ENCODE data around the gene IRS4. TPM values are rescaled to one million over a fixed set of nuclear protein-coding genes. Genes with fewer than 3 reads are reported as not detected.

IRS4 gene
- not detected in 2 replicates for total RNA-seq (2012; rRNA removed)

DNA sequence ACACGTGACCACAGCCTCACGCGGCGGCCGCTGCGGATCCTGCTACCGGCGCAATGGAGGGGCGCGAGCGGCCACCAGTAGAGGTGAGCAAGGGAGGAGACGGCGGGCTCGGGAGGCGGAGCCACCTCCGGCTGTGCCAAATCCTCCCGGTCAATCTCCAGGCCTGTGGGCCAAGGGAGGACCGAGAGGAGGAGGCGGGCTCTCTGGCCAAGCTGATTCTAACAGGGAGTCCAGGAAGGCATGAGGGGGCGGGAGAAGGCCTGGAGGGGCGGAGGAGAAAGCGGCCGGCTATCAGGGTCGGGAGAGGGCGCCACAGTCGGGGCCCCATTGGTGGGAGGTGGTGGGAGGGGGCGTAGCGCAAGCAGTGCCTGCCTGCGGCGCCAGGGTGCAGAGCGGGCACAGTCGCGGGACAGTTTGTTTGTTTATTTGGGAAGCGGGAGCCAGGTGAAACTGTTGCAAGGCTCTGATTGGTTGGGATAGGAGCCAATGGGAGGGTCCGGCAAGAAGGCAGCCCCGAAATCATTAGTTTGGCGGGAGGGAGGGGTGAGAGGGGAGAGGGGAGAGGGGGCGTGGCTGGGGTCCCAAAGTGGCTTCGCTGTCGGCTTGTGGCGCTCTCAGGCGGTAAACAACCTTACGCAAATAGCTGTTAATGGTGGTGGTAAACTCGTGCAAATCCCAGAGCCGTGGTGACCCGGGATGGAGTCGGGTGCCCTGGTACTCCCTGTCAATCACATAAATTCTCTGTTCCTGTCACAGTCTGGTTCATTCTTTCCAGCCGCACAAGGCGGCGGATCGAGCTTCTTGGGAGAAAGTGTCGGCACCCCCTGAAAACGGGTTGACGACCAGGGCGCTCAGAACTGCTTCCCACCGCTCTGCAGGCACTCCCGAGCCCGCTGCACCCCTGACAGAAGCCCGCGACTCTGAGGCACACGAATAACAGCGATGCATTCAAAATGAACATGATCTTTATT is at the start of gene IRS4:
IRS4 (minus strand) TSS at position 55 of the 971 bp plus-strand sequence.
- Histone ChIP-seq H3K9me3 (replicated peaks; ENCODE audit: low read length) (no peaks in the 10 kb centered on the region), H3K4me2 (ENCODE audit: low read length) (peak within 1 kb of the TSS; percentile 80), H3K4me1 (ENCODE audit: control insufficient read depth, insufficient read depth, low read length) (no peaks in the 10 kb centered on the region), H3K27me3 (ENCODE audit: control insufficient read depth, insufficient read depth, low read length) (peaks cover 84% of the 10 kb centered on the region), H3K36me3 (ENCODE audit: insufficient read depth, low read length) (no peaks in the 10 kb centered on the region), H3K4me3 (ENCODE audit: low read length) (peak within 1 kb of the TSS; percentile 62), H3K9ac (ENCODE audit: low read depth, low read length) (no peak within 1 kb of the TSS)

DNA sequence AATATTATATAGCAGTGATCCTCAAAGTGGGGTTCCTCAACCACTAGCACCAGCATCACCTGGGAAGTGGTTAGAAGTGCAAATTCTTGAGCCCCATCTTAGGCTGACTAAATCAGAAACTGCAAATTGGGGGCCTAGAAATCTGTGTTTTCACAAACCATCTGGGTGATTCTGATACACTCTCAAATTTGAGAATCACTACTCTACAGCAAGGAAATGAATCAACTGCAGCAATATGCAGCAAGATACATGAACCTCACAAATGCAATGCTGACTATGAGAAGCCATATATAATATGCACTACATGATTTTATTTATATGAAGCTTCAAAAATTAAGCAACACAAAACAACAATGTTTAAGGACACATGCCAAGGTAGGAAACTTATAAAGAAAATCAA is 36.2 kb upstream of the IRS4 start:
- H3K9me3 ChIP-seq (replicated peaks; ENCODE audit: low read length): no peaks in the 10 kb centered on the region
- no peak overlapping the region for H3K9ac ChIP-seq (ENCODE audit: low read depth, low read length)
- no peaks in the 10 kb centered on the region for H3K4me1 ChIP-seq (ENCODE audit: control insufficient read depth, insufficient read depth, low read length)
- H3K4me3 ChIP-seq (ENCODE audit: low read length): no peak overlapping the region
- no peaks in the 10 kb centered on the region for H3K36me3 ChIP-seq (ENCODE audit: insufficient read depth, low read length)
- H3K4me2 ChIP-seq (ENCODE audit: low read length): no peak overlapping the region
- H3K27me3 ChIP-seq (ENCODE audit: control insufficient read depth, insufficient read depth, low read length): no peaks in the 10 kb centered on the region

DNA sequence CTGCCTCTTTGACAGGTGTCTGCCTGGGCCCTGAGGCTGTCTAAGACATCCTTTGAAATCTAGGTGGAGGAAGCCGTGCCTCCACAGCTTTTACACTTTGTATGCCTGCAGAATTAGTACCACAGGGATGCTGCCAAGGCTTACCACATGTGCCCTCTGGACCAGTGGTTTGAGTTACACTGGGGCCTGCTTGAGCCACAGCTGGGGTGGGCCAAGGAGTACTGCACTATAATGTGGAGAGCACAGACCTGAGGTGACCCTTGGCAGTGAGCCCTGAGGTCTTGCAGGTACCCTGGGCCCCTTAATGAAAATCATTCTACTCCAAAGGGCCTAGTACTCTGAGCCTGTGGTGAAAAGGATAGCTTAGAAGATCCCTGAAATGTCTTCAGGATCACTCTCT is 27.2 kb upstream of the IRS4 start:
- H3K4me2 ChIP-seq (ENCODE audit: low read length): no peak overlapping the region
- H3K4me1 ChIP-seq (ENCODE audit: control insufficient read depth, insufficient read depth, low read length): no peaks in the 10 kb centered on the region
- no peaks in the 10 kb centered on the region for H3K36me3 ChIP-seq (ENCODE audit: insufficient read depth, low read length)
- H3K27me3 ChIP-seq (ENCODE audit: control insufficient read depth, insufficient read depth, low read length): peaks cover 3% of the 10 kb centered on the region
- no peak overlapping the region for H3K4me3 ChIP-seq (ENCODE audit: low read length)
- H3K9ac ChIP-seq (ENCODE audit: low read depth, low read length): no peak overlapping the region
- no peaks in the 10 kb centered on the region for H3K9me3 ChIP-seq (replicated peaks; ENCODE audit: low read length)

DNA sequence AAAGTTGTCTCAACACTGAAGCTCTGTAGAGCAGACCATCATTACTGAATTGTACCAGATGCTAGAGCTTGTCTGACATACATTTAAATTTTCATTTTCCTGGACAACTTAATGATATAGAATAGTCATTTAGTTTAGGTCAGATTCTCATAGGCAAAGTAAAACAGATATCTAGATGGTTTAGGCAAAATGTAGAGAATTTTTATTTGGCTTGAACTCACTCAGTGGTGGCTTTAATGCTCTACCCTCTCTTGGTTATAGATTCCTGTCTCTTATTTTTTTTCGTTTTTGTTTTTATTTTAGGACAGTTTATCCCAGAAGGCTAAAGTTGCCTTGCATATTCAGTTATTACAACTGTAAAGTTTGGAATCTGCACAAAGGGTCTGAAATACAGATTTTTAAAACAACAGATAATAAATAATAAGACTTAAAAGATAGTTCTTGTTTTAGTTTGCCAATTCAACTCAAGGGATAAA is 4.0 kb upstream of the IRS4 start:
- no peaks in the 10 kb centered on the region for H3K4me1 ChIP-seq (ENCODE audit: control insufficient read depth, insufficient read depth, low read length)
- no peaks in the 10 kb centered on the region for H3K36me3 ChIP-seq (ENCODE audit: insufficient read depth, low read length)
- no peaks in the 10 kb centered on the region for H3K9me3 ChIP-seq (replicated peaks; ENCODE audit: low read length)
- peaks cover 63% of the 10 kb centered on the region for H3K27me3 ChIP-seq (ENCODE audit: control insufficient read depth, insufficient read depth, low read length)
- no peak overlapping the region for H3K4me2 ChIP-seq (ENCODE audit: low read length)
- no peak overlapping the region for H3K4me3 ChIP-seq (ENCODE audit: low read length)
- H3K9ac ChIP-seq (ENCODE audit: low read depth, low read length): no peak overlapping the region

DNA sequence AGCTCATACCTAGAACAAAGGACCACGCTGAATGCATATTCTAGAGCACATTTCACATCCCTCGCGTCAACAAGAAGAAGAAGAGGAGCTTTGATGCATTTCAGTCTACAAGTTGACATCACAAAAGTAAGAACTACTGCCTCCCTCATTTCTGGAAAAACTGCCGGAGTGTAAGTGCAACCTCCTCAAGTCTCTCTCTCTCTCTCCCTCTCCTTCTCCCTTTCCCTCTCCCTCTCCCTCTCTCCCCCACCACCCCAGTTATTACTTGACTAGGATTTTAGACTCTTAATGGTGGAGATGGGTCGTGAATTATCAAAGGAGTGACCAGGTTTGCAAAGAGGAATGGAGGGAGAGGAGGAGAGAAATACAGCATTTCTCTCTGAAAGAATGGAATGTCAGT is 1.4 kb upstream of the IRS4 start:
- H3K9ac ChIP-seq (ENCODE audit: low read depth, low read length): no peak overlapping the region
- H3K9me3 ChIP-seq (replicated peaks; ENCODE audit: low read length): no peaks in the 10 kb centered on the region
- H3K36me3 ChIP-seq (ENCODE audit: insufficient read depth, low read length): no peaks in the 10 kb centered on the region
- no peak overlapping the region for H3K4me3 ChIP-seq (ENCODE audit: low read length)
- no peak overlapping the region for H3K4me2 ChIP-seq (ENCODE audit: low read length)
- H3K4me1 ChIP-seq (ENCODE audit: control insufficient read depth, insufficient read depth, low read length): no peaks in the 10 kb centered on the region
- H3K27me3 ChIP-seq (ENCODE audit: control insufficient read depth, insufficient read depth, low read length): peaks cover 80% of the 10 kb centered on the region

DNA sequence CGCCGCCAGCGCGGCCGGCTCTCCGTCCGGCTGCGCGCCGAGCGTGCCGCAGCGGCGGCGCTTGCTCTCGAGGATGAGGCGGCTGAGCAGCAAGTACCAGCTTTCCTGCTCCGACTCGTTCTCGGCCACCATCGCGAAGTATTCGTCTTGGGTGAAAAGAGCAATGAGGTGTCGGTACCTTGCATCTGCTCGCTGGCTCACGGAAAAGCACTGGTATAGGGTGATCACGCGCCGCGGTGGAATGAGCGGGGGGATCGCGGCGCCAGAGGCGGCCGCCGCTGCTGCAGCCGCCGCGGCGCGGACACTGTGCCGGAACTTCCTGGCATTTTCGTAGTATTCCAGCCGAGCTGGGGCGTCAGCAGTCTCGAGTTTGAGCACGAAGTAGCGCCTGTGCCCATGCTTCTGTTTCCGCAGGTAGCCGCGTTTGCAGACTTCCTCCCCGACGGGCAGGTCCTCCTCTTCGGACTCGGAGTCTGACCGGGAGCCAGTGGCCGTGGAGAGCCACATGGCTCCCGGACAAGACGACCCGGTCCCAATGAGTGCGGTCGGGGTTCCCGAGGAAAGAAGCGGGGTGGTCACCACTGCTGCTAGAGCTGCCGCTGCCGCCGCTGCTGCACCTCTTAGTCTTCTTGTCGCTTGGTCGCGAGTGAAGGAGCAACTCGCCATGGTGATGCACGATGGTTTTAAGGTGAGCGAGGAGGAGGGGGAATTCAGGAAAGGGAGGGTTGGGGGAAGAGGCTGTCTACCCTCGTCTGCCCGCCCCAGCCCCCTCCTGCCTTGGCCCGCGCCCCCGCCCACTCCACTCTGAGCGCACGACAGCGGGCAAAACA is 469 bp downstream of the IRS4 start:
- Histone ChIP-seq H3K9me3 (replicated peaks; ENCODE audit: low read length) (no peaks in the 10 kb centered on the region), H3K9ac (ENCODE audit: low read depth, low read length) (no peak overlapping the region), H3K4me1 (ENCODE audit: control insufficient read depth, insufficient read depth, low read length) (no peaks in the 10 kb centered on the region), H3K4me2 (ENCODE audit: low read length) (peak overlapping the region; percentile 80), H3K4me3 (ENCODE audit: low read length) (peak overlapping the region; percentile 62), H3K36me3 (ENCODE audit: insufficient read depth, low read length) (no peaks in the 10 kb centered on the region), H3K27me3 (ENCODE audit: control insufficient read depth, insufficient read depth, low read length) (peaks cover 85% of the 10 kb centered on the region)

DNA sequence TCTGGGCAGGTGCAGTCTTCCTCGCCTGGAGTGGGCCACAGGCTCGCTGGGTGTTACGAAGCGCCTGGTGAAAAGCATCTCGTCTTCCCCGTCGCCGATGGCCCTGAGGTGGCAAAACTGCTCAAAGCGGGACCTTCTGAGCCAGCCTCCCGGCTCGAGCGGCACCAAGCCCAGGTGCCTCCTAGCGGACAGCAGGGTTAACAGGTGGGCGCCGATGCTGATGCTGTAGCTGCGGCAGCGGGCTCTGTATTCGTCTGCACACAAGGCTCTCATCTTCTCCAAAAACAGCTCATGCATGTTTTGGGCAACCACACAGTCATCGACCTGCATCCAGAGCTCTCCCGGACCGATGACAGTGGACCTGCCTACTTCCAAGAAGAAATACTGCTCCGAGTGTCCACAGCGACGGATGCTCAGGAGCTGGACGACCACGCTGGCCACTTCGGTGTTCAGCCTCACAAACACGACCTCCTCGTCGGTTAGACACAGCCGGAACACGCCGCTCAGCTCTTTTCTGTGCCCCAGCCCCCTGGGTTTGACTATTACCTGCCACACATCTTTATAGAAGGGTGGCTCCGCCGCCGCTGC is 1.2 kb downstream of the IRS4 start:
- Histone ChIP-seq H3K36me3 (ENCODE audit: insufficient read depth, low read length) (no peaks in the 10 kb centered on the region), H3K9ac (ENCODE audit: low read depth, low read length) (no peak overlapping the region), H3K4me3 (ENCODE audit: low read length) (peak overlapping the region; percentile 59), H3K4me2 (ENCODE audit: low read length) (peak overlapping the region; percentile 80), H3K27me3 (ENCODE audit: control insufficient read depth, insufficient read depth, low read length) (peaks cover 86% of the 10 kb centered on the region), H3K4me1 (ENCODE audit: control insufficient read depth, insufficient read depth, low read length) (no peaks in the 10 kb centered on the region), H3K9me3 (replicated peaks; ENCODE audit: low read length) (no peaks in the 10 kb centered on the region)

DNA sequence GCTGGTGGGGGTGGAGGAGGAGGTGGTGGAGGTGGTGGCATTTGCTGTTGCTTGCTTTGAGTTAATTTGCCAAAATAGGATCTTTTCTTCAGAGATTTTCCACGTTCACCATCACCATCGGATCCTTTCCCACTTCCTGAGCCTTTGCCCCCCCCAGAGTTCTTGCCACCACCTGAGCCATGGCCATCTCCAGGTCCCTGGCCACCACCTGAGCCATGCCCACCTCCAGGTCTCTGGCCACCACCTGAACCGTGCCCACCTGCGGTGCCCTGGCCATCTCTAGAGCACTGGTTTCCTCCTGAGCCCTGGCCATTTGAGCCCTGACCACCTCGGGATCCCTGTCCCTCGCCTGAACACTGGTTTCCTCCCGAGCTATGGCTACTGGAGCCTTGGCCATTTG is 1.9 kb downstream of the IRS4 start:
- Histone ChIP-seq H3K4me1 (ENCODE audit: control insufficient read depth, insufficient read depth, low read length) (no peaks in the 10 kb centered on the region), H3K36me3 (ENCODE audit: insufficient read depth, low read length) (no peaks in the 10 kb centered on the region), H3K9me3 (replicated peaks; ENCODE audit: low read length) (no peaks in the 10 kb centered on the region), H3K9ac (ENCODE audit: low read depth, low read length) (no peak overlapping the region), H3K4me2 (ENCODE audit: low read length) (no peak overlapping the region), H3K4me3 (ENCODE audit: low read length) (no peak overlapping the region), H3K27me3 (ENCODE audit: control insufficient read depth, insufficient read depth, low read length) (peaks cover 88% of the 10 kb centered on the region)

DNA sequence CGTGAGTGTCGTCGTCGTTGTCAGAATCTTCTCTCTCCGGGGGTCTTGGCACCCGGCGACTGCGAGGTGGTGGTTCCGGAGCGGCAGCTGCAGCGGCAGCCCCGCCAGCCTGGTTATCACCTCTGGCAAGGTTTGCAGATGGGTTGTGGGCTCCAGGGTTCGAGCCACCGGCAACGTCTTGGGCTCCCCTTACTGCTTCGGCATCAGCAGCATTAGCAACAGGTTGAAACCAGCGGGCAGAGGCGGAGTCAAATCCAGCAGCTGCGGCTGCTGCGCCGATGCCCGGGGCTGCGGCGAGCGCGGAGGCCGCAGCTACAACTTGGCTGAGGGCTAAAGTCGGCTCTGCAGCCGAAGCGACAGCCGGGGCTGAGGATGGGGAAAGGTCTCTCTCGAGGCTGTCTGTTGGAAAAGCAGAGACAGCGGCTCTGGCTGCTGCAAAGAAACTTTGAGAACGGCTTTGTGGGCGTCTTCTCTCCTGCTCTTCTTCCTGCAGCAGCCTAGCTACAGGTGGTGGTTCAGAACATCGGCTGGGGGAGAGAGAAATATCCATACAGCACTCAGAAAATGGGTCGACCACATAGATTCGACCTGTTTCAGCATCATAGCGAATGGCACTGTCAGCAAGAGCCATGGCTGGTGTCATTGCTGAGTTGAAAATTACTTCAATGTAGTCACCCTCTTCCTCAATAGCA is 3.6 kb downstream of the IRS4 start:
- Histone ChIP-seq H3K4me3 (ENCODE audit: low read length) (no peak overlapping the region), H3K36me3 (ENCODE audit: insufficient read depth, low read length) (no peaks in the 10 kb centered on the region), H3K9ac (ENCODE audit: low read depth, low read length) (no peak overlapping the region), H3K4me1 (ENCODE audit: control insufficient read depth, insufficient read depth, low read length) (no peaks in the 10 kb centered on the region), H3K4me2 (ENCODE audit: low read length) (no peak overlapping the region), H3K27me3 (ENCODE audit: control insufficient read depth, insufficient read depth, low read length) (peaks cover 91% of the 10 kb centered on the region), H3K9me3 (replicated peaks; ENCODE audit: low read length) (no peaks in the 10 kb centered on the region)

DNA sequence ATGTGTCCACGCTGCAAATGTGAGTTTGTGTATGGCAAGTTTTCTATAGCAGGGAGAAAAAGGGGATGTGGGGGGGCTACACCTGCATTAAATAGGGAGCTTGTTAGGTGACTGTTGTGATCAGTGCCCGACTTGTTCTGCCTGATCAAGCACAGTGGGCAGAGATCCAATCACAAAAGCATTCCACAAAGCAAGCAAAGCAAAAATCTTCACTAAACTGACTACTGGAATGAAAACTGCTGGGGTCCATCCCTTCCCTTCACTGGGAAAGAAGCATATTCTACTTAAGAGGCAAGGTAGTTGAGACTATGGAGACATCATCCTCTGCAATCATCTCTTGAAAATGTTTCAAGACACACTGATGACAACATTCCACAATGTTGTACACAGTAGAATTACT is 5.2 kb downstream of the IRS4 start:
- Histone ChIP-seq H3K36me3 (ENCODE audit: insufficient read depth, low read length) (no peaks in the 10 kb centered on the region), H3K9ac (ENCODE audit: low read depth, low read length) (no peak overlapping the region), H3K9me3 (replicated peaks; ENCODE audit: low read length) (no peaks in the 10 kb centered on the region), H3K27me3 (ENCODE audit: control insufficient read depth, insufficient read depth, low read length) (peaks cover 90% of the 10 kb centered on the region), H3K4me3 (ENCODE audit: low read length) (no peak overlapping the region), H3K4me1 (ENCODE audit: control insufficient read depth, insufficient read depth, low read length) (no peaks in the 10 kb centered on the region), H3K4me2 (ENCODE audit: low read length) (no peak overlapping the region)

DNA sequence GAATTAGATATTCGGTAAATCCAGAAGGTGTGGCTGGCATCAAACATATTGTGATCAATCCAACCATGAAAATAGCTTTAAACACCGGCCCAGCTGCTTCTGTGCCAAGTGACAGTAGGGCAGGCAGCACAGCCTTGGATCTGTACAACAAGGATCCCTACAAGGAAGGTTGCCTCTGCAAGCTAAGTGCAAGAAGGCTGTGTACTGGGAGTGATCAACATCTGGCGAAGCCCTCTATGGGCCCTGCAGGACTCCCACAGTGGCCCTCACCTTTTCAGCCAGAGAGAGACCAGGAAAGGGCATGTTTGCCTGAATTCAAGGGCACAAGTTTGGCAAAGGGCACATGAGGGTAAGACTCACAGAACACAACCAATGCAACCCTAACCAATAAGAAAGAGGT is 9.6 kb downstream of the IRS4 start:
- H3K9ac ChIP-seq (ENCODE audit: low read depth, low read length): no peak overlapping the region
- peaks cover 81% of the 10 kb centered on the region for H3K27me3 ChIP-seq (ENCODE audit: control insufficient read depth, insufficient read depth, low read length)
- no peaks in the 10 kb centered on the region for H3K9me3 ChIP-seq (replicated peaks; ENCODE audit: low read length)
- no peak overlapping the region for H3K4me2 ChIP-seq (ENCODE audit: low read length)
- no peaks in the 10 kb centered on the region for H3K36me3 ChIP-seq (ENCODE audit: insufficient read depth, low read length)
- no peaks in the 10 kb centered on the region for H3K4me1 ChIP-seq (ENCODE audit: control insufficient read depth, insufficient read depth, low read length)
- no peak overlapping the region for H3K4me3 ChIP-seq (ENCODE audit: low read length)

All from skeletal muscle satellite cell (primary cell).